ENCODE measurements around the gene INPP5A.

The INPP5A gene

DNA sequence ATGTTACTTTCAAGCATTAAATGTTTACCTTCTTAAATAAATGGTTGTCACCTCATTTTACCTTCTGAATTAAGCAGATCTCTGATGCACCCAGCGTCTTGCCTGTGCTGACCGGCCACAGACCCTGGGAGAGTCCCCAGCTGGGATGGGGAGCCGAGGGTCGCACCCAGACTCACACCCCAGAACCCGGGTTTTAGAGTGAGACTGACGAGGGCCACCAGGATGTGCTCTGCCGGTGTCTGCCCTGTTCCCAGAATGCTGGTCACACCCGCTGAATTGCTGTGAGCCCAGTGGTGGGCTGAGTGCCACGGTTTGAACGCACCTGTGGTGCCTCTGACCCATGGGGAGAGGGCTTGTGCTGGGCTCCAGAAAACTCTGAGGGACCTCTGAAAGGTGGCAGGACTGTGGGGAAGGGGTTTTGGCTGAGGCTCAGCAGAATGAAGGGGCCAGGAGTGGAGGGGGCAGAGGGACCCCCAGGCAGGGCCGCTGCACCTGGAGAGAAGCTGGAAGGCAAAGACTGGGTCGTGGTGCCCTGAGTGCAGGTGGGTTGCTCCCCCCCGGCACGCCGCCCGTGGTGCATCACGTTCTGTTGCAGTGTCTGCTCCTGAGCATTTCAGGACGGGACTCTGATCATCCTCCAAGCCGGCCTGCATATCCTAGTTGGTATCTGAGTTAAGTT, 39.2 kb downstream of the INPP5A start:
- no peak for FAIRE-seq
- no peak for DNase-seq (ENCODE audit: insufficient read length, low spot score)

DNA sequence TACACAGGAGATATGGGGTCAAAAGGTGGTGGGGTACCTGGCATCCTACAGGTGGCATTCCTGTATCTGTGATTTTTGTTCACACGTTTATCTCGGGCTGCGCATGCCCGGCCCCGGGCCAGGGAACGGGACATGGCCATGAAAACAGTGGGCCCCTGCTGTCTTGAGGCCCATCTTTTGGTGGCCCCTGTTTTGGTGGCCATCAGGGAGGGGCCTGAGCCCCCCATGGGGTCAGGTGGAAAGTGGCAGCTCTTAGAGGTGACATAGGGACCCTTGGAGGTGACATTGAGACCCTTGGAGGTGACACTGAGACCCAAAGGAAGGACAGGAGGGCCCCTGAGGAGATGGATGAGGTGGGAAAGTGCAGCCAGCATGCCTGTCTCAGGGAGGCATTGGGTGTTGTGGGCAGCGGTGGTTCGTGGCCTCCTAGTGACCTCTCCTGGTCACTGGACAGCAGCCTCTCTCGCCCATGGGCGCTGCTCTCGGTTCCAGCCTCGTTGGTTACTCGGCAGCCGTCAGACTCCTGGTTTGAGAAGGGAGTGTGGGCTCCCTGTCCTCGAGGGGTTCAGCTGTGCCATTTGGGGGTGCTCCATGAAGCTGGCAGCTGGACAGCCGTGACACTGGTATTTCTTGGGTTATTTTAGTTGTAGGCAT, 39.9 kb downstream of the INPP5A start:
- no peak for FAIRE-seq

DNA sequence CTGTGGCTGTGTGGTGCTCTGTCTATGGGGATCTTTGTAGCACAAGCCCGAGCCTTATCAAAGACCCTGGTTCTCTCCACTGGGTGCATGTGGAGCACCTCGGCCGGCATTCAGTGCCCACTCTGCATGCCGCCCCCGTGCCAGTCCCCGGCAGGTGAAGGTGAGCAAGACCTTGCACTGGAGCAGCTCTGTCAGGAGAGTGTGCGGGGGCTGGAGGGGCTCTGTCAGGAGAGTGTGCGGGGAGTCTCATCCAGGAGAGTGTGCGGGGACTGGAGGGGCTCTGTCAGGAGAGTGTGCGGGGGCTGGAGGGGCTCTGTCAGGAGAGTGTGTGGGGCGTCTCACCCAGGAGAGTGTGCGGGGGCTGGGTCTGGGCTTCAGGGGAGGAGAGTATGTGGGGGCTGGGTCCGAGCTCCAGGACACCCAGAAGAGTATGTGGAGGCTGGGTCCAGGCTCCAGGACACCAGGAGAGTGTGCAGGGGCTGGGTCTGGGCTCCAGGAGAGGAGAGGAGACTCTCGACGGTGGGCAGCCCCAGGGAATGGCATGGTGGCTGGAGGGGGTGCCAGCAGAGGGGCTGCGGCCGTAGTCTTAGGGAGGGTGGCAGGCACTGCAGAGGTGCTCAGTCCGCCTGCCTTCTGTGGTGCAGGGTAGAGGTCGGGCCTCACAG, 40.8 kb downstream of the INPP5A start:
- FAIRE-seq (no peak), DNase-seq (ENCODE audit: insufficient read length, low spot score) (no peak)

More for the DNA sequence above, 39.9 kb downstream of the INPP5A start:
- no peak for DNase-seq (ENCODE audit: insufficient read length, low spot score)

- FAIRE-seq (no peak), DNase-seq (ENCODE audit: insufficient read length, low spot score) (no peak)
Observed at GRCh38 chr10:132579027-132579859, 41.7 kb downstream of the INPP5A start.

- FAIRE-seq (no peak), DNase-seq (ENCODE audit: insufficient read length, low spot score) (no peak)
Observed at GRCh38 chr10:132580143-132580542, 42.6 kb downstream of the INPP5A start.

- no peak for FAIRE-seq
- DNase-seq (ENCODE audit: insufficient read length, low spot score) = no peak
Observed at GRCh38 chr10:132580617-132581016, 43.0 kb downstream of the INPP5A start.

DNA sequence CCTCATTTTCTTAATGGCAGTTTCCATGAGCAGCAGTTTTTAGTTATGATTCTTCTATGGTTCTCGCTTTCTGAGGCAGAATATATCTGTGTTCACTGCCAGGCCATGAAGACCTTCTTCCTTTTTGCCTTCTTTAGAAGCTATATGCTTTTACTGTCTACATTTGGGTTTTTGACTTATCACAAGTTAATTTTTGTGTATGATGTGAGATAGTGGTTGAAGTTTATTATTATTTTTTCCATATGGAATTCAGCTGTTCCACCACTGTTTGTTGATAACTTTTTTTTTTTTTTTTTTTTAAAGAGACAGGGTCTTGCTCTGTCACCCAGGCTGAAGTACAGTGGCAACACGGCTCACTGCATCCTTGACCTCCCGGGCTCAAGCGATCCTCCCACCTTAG, 44.5 kb downstream of the INPP5A start:
- DNase-seq (ENCODE audit: insufficient read length, low spot score) (no peak), FAIRE-seq (no peak)

- no peak for DNase-seq (ENCODE audit: insufficient read length, low spot score)
- no peak for FAIRE-seq
Observed at GRCh38 chr10:132582771-132583170, 45.2 kb downstream of the INPP5A start.

- FAIRE-seq = no peak
- no peak for DNase-seq (ENCODE audit: insufficient read length, low spot score)
Observed at GRCh38 chr10:132583456-132583855, 45.9 kb downstream of the INPP5A start.

- no peak for DNase-seq (ENCODE audit: insufficient read length, low spot score)
- no peak for FAIRE-seq
Observed at GRCh38 chr10:132584081-132584480, 46.5 kb downstream of the INPP5A start.

DNA sequence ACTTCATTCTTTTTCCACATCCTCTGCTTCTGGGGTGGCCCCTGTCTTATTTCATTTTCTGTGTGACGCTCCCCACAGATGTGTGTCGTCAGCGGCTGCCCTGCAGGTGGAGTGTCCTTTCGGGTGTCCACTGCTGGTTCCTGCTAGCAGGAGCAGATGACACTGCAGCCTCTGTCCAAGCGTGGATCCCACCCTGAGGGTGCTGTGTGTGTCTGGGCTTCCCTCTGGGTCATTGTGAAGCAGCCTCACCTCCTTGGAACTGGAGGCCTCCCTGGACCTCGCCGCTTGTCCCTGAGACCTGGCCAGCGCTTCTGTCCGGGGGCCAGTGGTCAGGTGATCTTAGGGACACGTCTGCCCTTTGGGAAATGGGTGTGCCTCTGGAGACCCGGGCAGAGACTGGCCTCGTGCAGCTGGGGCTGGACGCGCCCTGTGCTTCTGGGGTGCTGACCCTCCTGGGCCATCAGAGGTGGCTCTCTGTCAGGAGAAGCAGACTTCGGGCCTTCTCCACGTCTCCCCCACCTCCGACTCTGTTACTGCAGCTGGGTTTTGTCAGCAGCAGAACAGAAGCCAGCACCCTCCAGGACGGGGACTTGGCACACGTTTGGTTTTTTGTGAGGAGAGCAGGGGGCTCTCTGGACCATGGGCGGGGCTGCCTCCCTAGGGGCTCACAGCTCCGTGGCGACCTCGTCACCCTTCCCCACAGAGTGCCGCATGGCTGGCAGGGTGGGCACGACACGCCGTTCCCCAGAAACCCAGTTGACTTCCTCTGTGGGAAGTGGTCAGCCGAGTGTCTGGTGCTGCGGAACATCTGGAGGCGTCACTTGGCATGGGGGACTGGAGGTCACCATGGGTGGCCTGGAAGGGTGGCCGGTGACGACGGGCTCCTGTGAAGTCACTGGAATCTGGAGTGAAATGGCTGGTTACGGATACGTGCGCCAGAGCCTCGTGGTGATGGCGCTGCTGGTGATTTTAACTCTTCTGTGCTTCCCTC, 48.4 kb downstream of the INPP5A start:
- DNase-seq (ENCODE audit: insufficient read length, low spot score) (no peak), FAIRE-seq (no peak)

GRCh38 chr10:132586739-132587138, 49.2 kb downstream of the INPP5A start:
- DNase-seq (ENCODE audit: insufficient read length, low spot score) (no peak), FAIRE-seq (no peak)

DNA sequence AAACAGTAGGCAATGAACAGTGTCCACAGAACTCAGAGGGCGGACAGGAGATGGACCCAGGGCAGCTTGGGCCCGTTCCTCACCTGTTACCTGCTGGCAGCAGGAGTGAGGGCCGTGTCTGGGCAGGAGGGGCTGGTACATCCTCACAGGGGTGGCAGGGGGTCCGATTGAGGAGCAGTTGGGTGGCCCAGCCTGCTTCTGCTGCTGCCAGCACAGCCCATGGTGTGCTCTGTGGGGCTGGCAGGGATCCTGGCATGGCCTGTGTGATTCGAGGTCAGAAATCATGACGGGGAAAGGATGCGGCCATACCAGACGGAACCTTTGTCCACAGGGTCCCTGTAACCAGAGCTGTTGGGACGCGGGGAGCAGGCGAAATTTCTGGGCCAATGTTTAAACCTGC, 49.6 kb downstream of the INPP5A start:
- FAIRE-seq (no peak), DNase-seq (ENCODE audit: insufficient read length, low spot score) (no peak)

- FAIRE-seq (no peak), DNase-seq (ENCODE audit: insufficient read length, low spot score) (no peak)
Observed at GRCh38 chr10:132588301-132589013, 50.9 kb downstream of the INPP5A start.

GRCh38 chr10:132589015-132589414, 51.4 kb downstream of the INPP5A start:
- no peak for DNase-seq (ENCODE audit: insufficient read length, low spot score)
- FAIRE-seq = no peak

DNA sequence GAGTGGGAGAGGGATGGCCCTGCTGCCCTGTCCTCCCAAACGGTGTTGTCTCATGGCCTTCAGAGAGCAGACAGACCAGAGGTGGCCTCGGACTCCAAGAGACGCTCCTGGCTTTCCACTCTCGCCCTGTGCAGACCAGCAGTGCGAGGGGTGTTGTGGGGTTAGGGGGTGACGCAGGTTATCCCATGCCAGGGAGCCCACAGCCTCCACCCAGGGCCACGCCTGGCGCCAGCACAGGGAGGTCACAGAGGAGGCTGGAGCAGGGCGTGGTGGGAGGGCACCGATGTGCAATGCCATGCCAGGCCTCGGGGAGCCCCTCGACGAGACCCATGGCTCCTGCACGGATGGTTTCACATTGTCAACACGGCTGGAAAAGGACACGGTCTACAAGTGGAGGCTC, 52.1 kb downstream of the INPP5A start:
- DNase-seq (ENCODE audit: insufficient read length, low spot score) (no peak), FAIRE-seq (no peak)

GRCh38 chr10:132590094-132590751, 52.6 kb downstream of the INPP5A start:
- no peak for FAIRE-seq

GRCh38 chr10:132590752-132591121, 53.1 kb downstream of the INPP5A start:
- no peak for DNase-seq (ENCODE audit: insufficient read length, low spot score)
- FAIRE-seq = no peak

More at GRCh38 chr10:132590094-132590751, 52.6 kb downstream of the INPP5A start:
- no peak for DNase-seq (ENCODE audit: insufficient read length, low spot score)

Data from HTR-8/SVneo (cell line).